H1 (cell line): ENCODE results near the gene REM1. TPM values are rescaled to one million over a fixed set of nuclear protein-coding genes. Genes with fewer than 3 reads are reported as not detected.

Experiments used
- CTCF ChIA-PET: fragments of 300-600 bp; sonication (Branson Sonifier 250); formaldehyde crosslinking; loops from one replicate; lab custom pipeline; 2021; ENCODE audit not compliant: partially characterized antibody; lab: Charles Lee
- POLR2A ChIA-PET: fragments of 300-600 bp; sonication (Branson Sonifier 250); formaldehyde crosslinking; loops from one replicate; lab custom pipeline; 2021; ENCODE audit warnings: inconsistent platforms; ENCODE audit not compliant: partially characterized antibody; lab: Charles Lee
- DNase-seq, 2 experiments: peaks; one replicate each; pipeline versions ENCODE4 v3.0.0 to v3.0.0-alpha.2; 2010 to 2022; ENCODE audit warnings: low spot score in 2 of 2, low read depth in 1 of 2, mixed read lengths in 1 of 2
- FAIRE-seq: peaks from 2 replicates; lab custom pipeline; 2011; peaks lifted over from hg19 to GRCh38; lab: Jason Lieb, UNC
- H2AFZ ChIP-seq: 2 replicates; pipeline ENCODE4 v1.8.1; 2012; ENCODE audit warnings: low read length, inconsistent platforms
- H2AK5ac ChIP-seq: 2 replicates; pipeline ENCODE4 v1.6.1; 2013; ENCODE audit warnings: low read depth, low read length
- H2BK120ac ChIP-seq: replicated peaks from 2 replicates; pipeline ENCODE3; 2013; ENCODE audit warnings: low read depth, low read length, inconsistent platforms
- H2BK12ac ChIP-seq: 2 replicates; pipeline ENCODE4 v1.6.1; 2013; ENCODE audit warnings: low read depth, low read length
- H2BK15ac ChIP-seq: 2 replicates; pipeline ENCODE4 v1.6.1; 2013; ENCODE audit warnings: low read length
- H2BK20ac ChIP-seq: 2 replicates; pipeline ENCODE4 v1.6.1; 2013; ENCODE audit warnings: low read length
- H2BK5ac ChIP-seq: 2 replicates; pipeline ENCODE4 v1.6.1; 2013; ENCODE audit warnings: low read depth, low read length
- H3K14ac ChIP-seq: 2 replicates; pipeline ENCODE4 v1.6.1; 2013; ENCODE audit warnings: inconsistent platforms; ENCODE audit not compliant: insufficient read length
- H3K18ac ChIP-seq: 2 replicates; pipeline ENCODE4 v1.6.1; 2013; ENCODE audit warnings: low read length; ENCODE audit errors: extremely low read depth
- H3K23ac ChIP-seq: 2 replicates; pipeline ENCODE4 v1.6.1; 2013; ENCODE audit warnings: inconsistent platforms; ENCODE audit not compliant: insufficient read length
- H3K23me2 ChIP-seq: 2 replicates; pipeline ENCODE4 v1.6.1; 2013; ENCODE audit warnings: low read depth, low read length
- H3K27ac ChIP-seq: 2 replicates; pipeline ENCODE4 v1.6.1; 2011; ENCODE audit warnings: low read depth, low read length, inconsistent platforms
- H3K27me3 ChIP-seq, 4 experiments: replicated peaks in 1 of 4; 1 replicate in 1 of 4; 2 replicates in 3 of 4; pipeline versions ENCODE4 v1.6.1 to v1.8.1; 2011 to 2013; ENCODE audit warnings: low read length in 3 of 4, mild to moderate bottlenecking in 3 of 4, inconsistent platforms in 2 of 4, mixed read lengths in 2 of 4, moderate library complexity in 1 of 4; ENCODE audit not compliant: control insufficient read depth in 3 of 4, insufficient read depth in 3 of 4; ENCODE audit errors: extremely low read depth in 1 of 4
- H3K36me3 ChIP-seq, 4 experiments: 2 replicates each; pipeline versions ENCODE4 v1.6.1 to v1.8.1; 2011 to 2013; ENCODE audit warnings: mild to moderate bottlenecking in 4 of 4, low read length in 3 of 4, moderate library complexity in 2 of 4, control low read depth in 1 of 4, inconsistent platforms in 1 of 4; ENCODE audit not compliant: insufficient read depth in 4 of 4, control insufficient read depth in 2 of 4
- H3K4ac ChIP-seq: replicated peaks from 2 replicates; pipeline ENCODE3; 2013; ENCODE audit warnings: low read length, low read depth, mixed read lengths, inconsistent platforms; ENCODE audit not compliant: insufficient read length
- H3K4me1 ChIP-seq, 4 experiments: replicated peaks in 1 of 4; 1 replicate in 1 of 4; 2 replicates in 3 of 4; pipeline versions ENCODE4 v1.6.1 to v1.8.1; 2011 to 2013; ENCODE audit warnings: low read length in 3 of 4, inconsistent platforms in 2 of 4, mixed read lengths in 1 of 4; ENCODE audit not compliant: insufficient read depth in 4 of 4, control insufficient read depth in 3 of 4
- H3K4me2 ChIP-seq, 2 experiments: 2 replicates each; pipeline versions ENCODE4 v1.6.1 to v1.8.1; 2011 to 2013; ENCODE audit warnings: low read depth in 2 of 2, low read length in 2 of 2, control low read depth in 1 of 2, inconsistent platforms in 1 of 2, mild to moderate bottlenecking in 1 of 2; ENCODE audit not compliant: insufficient read depth in 1 of 2
- H3K4me3 ChIP-seq, 4 experiments: fragments of 200-600, 300-600 bp in 1 of 4; sonication (generic), shearing (Covaris generic), sonication (Bioruptor Twin) in 1 of 4; 2 replicates each; pipeline versions ENCODE4 v1.5.1 to v1.8.1; 2011 to 2016; ENCODE audit warnings: low read length in 4 of 4, low read depth in 3 of 4, control low read depth in 2 of 4, inconsistent platforms in 2 of 4, mild to moderate bottlenecking in 2 of 4, mixed read lengths in 1 of 4, moderate library complexity in 1 of 4; ENCODE audit not compliant: insufficient read depth in 2 of 4; ENCODE audit errors: extremely low read depth in 1 of 4
- H3K56ac ChIP-seq: replicated peaks from 2 replicates; pipeline ENCODE3; 2013; ENCODE audit warnings: low read depth, mild to moderate bottlenecking, mixed read lengths, low read length, inconsistent platforms; ENCODE audit not compliant: insufficient read length
- H3K79me1 ChIP-seq: 2 replicates; pipeline ENCODE4 v1.6.1; 2013; ENCODE audit warnings: low read depth, low read length, control low read depth
- H3K79me2 ChIP-seq, 2 experiments: 2 replicates each; pipeline versions ENCODE4 v1.6.1 to v1.8.1; 2012 to 2013; ENCODE audit warnings: low read length in 2 of 2, mild to moderate bottlenecking in 2 of 2, inconsistent platforms in 1 of 2; ENCODE audit not compliant: insufficient read depth in 2 of 2, control insufficient read depth in 1 of 2
- H3K9ac ChIP-seq, 4 experiments: replicated peaks in 1 of 4; 1 replicate in 1 of 4; 2 replicates in 3 of 4; pipeline versions ENCODE4 v1.6.1 to v1.8.1; 2011 to 2013; ENCODE audit warnings: low read depth in 3 of 4, low read length in 3 of 4, control low read depth in 2 of 4, mild to moderate bottlenecking in 2 of 4, moderate library complexity in 2 of 4, inconsistent platforms in 1 of 4; ENCODE audit errors: extremely low read depth in 1 of 4
- H3K9me3 ChIP-seq, 2 experiments: 2 replicates each; pipeline versions ENCODE4 v1.6.1 to v1.8.1; 2012 to 2013; ENCODE audit warnings: mild to moderate bottlenecking in 2 of 2, moderate library complexity in 2 of 2, control low read depth in 1 of 2, inconsistent platforms in 1 of 2, low read depth in 1 of 2, low read length in 1 of 2, mixed read lengths in 1 of 2; ENCODE audit not compliant: insufficient read depth in 2 of 2
- H4K20me1 ChIP-seq, 2 experiments: replicated peaks in 1 of 2; 2 replicates each; pipeline versions ENCODE3 to v1.8.1; 2011 to 2013; ENCODE audit warnings: inconsistent platforms in 2 of 2, low read length in 2 of 2, mild to moderate bottlenecking in 1 of 2; ENCODE audit not compliant: insufficient read depth in 2 of 2, control insufficient read depth in 1 of 2
- H4K5ac ChIP-seq: 2 replicates; pipeline ENCODE4 v1.6.1; 2013; ENCODE audit warnings: low read length, low read depth, mixed read lengths, inconsistent platforms; ENCODE audit not compliant: insufficient read length
- H4K8ac ChIP-seq: 2 replicates; pipeline ENCODE4 v1.8.0; 2013; ENCODE audit warnings: mild to moderate bottlenecking, moderate library complexity, low read length, inconsistent platforms; ENCODE audit not compliant: insufficient read depth; ENCODE audit errors: extremely low read depth
- H4K91ac ChIP-seq: replicated peaks from 2 replicates; pipeline ENCODE3; 2013; ENCODE audit warnings: low read length, mixed read lengths, inconsistent platforms; ENCODE audit not compliant: insufficient read length
- CEBPB ChIP-seq: IDR thresholded peaks from 2 replicates; pipeline ENCODE4 v1.6.1; 2012; ENCODE audit warnings: low read depth, low read length
- HDAC2 ChIP-seq, 2 experiments: fragments of 300-600 bp in 1 of 2; sonication (generic) in 1 of 2; IDR thresholded peaks; 2 replicates each; pipeline ENCODE4 v1.6.1; 2011 to 2012; ENCODE audit warnings: low read depth in 2 of 2, low read length in 2 of 2, mild to moderate bottlenecking in 2 of 2, moderate library complexity in 2 of 2, borderline replicate concordance in 1 of 2, inconsistent platforms in 1 of 2
- MAFK ChIP-seq: IDR thresholded peaks from 2 replicates; pipeline ENCODE4 v1.6.1; 2012; ENCODE audit warnings: low read depth, mild to moderate bottlenecking, improper control_type of control experiment, low read length
- NANOG ChIP-seq: IDR thresholded peaks from 2 replicates; pipeline ENCODE4 v1.6.1; 2011; ENCODE audit warnings: low read length, low read depth, mild to moderate bottlenecking, inconsistent platforms; ENCODE audit not compliant: insufficient read depth, poor library complexity, severe bottlenecking
- PHF8 ChIP-seq: fragments of 200-600 bp; sonication (generic); conservative IDR thresholded peaks from 2 replicates; pipeline ENCODE4 v1.7.1; 2012; ENCODE audit warnings: low read depth, mild to moderate bottlenecking, inconsistent platforms, low read length, moderate library complexity
- RAD21 ChIP-seq, 2 experiments: IDR thresholded peaks in 1 of 2; conservative IDR thresholded peaks in 1 of 2; 2 replicates each; pipeline ENCODE4 v1.6.1; 2011; ENCODE audit warnings: low read depth in 2 of 2, low read length in 2 of 2, improper control_type of control experiment in 1 of 2, inconsistent platforms in 1 of 2, mild to moderate bottlenecking in 1 of 2, moderate library complexity in 1 of 2
- SP1 ChIP-seq: IDR thresholded peaks from 2 replicates; pipeline ENCODE4 v1.6.1; 2011; ENCODE audit warnings: low read depth, low read length
- SP4 ChIP-seq: IDR thresholded peaks from 2 replicates; pipeline ENCODE4 v1.6.1; 2012; ENCODE audit warnings: low read length, inconsistent platforms
- SUZ12 ChIP-seq: fragments of 200-600 bp; sonication (generic); IDR thresholded peaks from 2 replicates; pipeline ENCODE4 v1.6.1; 2012; ENCODE audit warnings: mild to moderate bottlenecking, inconsistent platforms, low read length, moderate library complexity, mixed read lengths
- TEAD4 ChIP-seq: IDR thresholded peaks from 2 replicates; pipeline ENCODE4 v1.6.1; 2012; ENCODE audit warnings: low read depth, low read length, inconsistent platforms, mixed read lengths
- YY1 ChIP-seq: IDR thresholded peaks from 2 replicates; pipeline ENCODE4 v1.6.1; 2011; ENCODE audit warnings: low read depth, mild to moderate bottlenecking, low read length
- WGBS, 2 experiments: shearing (Covaris generic) in 1 of 2; methylation state at CpG; one replicate each; pipeline versions ENCODE4 v1.1.6 to v1.1.7; 2013 to 2015; ENCODE audit warnings: low lambda C conversion rate in 2 of 2, mixed read lengths in 2 of 2, inconsistent platforms in 1 of 2, low coverage in 1 of 2, missing lambda C conversion rate in 1 of 2; ENCODE audit not compliant: insufficient replicate concordance in 2 of 2, insufficient coverage in 1 of 2, insufficient read length in 1 of 2; ENCODE audit errors: extremely low coverage in 1 of 2, missing lambda C conversion rate in 1 of 2; 5-methylcytosine and 5-hydroxymethylcytosine counted together
- polyA plus RNA-seq, 7 experiments: library from polyadenylated mRNA; depleted of rRNA in 3 of 7; stranded (reverse) in 5 of 7; unstranded in 2 of 7; fragments of >200 nt in 5 of 7; fragments of 200-250 nt in 2 of 7; gene quantifications; 1 replicate in 5 of 7; 2 replicates in 1 of 7; 4 replicates in 1 of 7; pipeline versions ENCODE4 v1.2.1 to v1.2.3, GENCODE V29; 2011 to 2013; ENCODE audit warnings: missing spikeins in 2 of 7, mixed read lengths in 2 of 7
- total RNA-seq: library from RNA; stranded (reverse); fragmentation: NEBNext Ultra II Directional; extraction: Animal tissue kit (Norgen Biotek cat#: 25700); gene quantifications from 2 replicates; pipeline ENCODE4 v1.2.1, GENCODE V29; 2021

Gene REM1
- total and polyA plus RNA-seq, 2 of the 8 experiments (the other 6 are each of a cell fraction or from before 2014, with no cell fraction given), result 0.05 TPM; not detected in 1

DNA sequence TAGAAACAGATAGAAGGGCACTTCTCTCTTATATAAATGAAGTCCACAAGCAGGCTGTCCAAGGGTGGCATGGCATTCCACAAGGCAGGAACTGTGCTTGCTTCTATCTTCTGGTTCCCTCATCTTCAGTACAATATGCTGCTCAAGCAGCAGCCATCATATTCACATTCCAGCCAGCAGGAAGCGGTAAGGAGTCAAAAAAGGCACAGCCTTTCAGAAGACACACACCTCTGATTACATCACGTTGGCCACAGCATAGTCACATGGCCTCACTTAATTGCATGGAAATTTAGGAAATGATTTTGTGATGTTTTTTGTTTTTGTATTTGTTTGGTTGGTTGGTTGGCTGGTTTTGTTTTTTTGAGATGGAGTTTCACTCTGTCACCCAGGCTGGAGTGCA, 19.0 kb downstream of the REM1 start:
- DNase-seq, result peak in 1 of 2 experiments; percentile 67
- CTCF ChIA-PET, result interaction anchor here (1.3 kb wide), 1 partner anchor 9 kb away, joined by 5 read pairs; no protein-coding TSS in a partner anchor
- FAIRE-seq, result peak; percentile 76
- no peaks in the 10 kb centered on the region for H3K79me1 ChIP-seq
- POLR2A ChIA-PET, result no interaction called here
- no peaks in the 10 kb centered on the region for H3K79me2 ChIP-seq
- H2BK15ac ChIP-seq, result no peak overlapping the region
- H3K4me1 ChIP-seq, result no peaks in the 10 kb centered on the region
- H2BK20ac ChIP-seq, result no peak overlapping the region
- H3K23ac ChIP-seq, result no peak overlapping the region
- H2AK5ac ChIP-seq, result no peak overlapping the region
- H3K56ac ChIP-seq, result no peak overlapping the region
- H2BK120ac ChIP-seq, result no peak overlapping the region
- no peaks in the 10 kb centered on the region for H3K27me3 ChIP-seq
- H3K4me2 ChIP-seq, result no peak overlapping the region
- no peak overlapping the region for H3K14ac ChIP-seq
- H2AFZ ChIP-seq, result no peak overlapping the region
- H3K23me2 ChIP-seq, result no peaks in the 10 kb centered on the region
- H3K9me3 ChIP-seq, result peaks cover 27 to 64% of the 10 kb centered on the region in 2 experiments
- H3K4me3 ChIP-seq, result no peak overlapping the region
- WGBS, 2 experiments, result 43% methylated on average over 2 of the region's 2 CpGs; no CpG with 5 or more reads in 1 of the 2 experiments
- no peak overlapping the region for H3K18ac ChIP-seq
- no peak overlapping the region for H4K91ac ChIP-seq
- no peak overlapping the region for H3K27ac ChIP-seq
- H4K20me1 ChIP-seq, result no peaks in the 10 kb centered on the region
- no peak overlapping the region for H3K4ac ChIP-seq
- H2BK5ac ChIP-seq, result no peak overlapping the region
- H4K8ac ChIP-seq, result no peak overlapping the region
- no peaks in the 10 kb centered on the region for H3K36me3 ChIP-seq
- H3K9ac ChIP-seq, result no peak overlapping the region
- no peak overlapping the region for H2BK12ac ChIP-seq
- H4K5ac ChIP-seq, result no peak overlapping the region
- TF ChIP-seq MAFK, result no peak
- TF ChIP-seq SUZ12, result no peak
- TF ChIP-seq CEBPB, result 0 out of 2 replicates have a peak, but pooled peaks have one; percentile 8
- TF ChIP-seq SP4, result no peak
- TF ChIP-seq HDAC2 (IDR thresholded peaks at IDR 0.05; ENCODE audit: borderline replicate concordance in 1 of 2, low read depth in 2 of 2, low read length in 2 of 2), result no peak
- TF ChIP-seq SP1, result no peak
- peak; percentile 96 for TF ChIP-seq TEAD4
- peak; percentile 53; the same call in 1 of the 2 replicates for TF ChIP-seq YY1
- peak; percentile 13 for TF ChIP-seq NANOG
- peak in 1 of 2 experiments; percentile 22; a peak in 1 of 4 replicates for TF ChIP-seq RAD21 (IDR thresholded peaks at IDR 0.05 in 1 of 2, conservative IDR thresholded peaks at IDR 0.05 in 1 of 2; ENCODE audit: low read depth in 2 of 2, low read length in 2 of 2)
- no peak for TF ChIP-seq PHF8
